A549 (cell line): ENCODE results near the gene GGPS1. TPM values are rescaled to one million over a fixed set of nuclear protein-coding genes. Genes with fewer than 3 reads are reported as not detected.
"Not testable (repeated sequence)": the region's sequence is repeated elsewhere in the genome, so short reads cannot be mapped to it uniquely, and the experiment has no call there.

ENCODE experiments used
- ATAC-seq, 2 experiments: fragments of 200-7000 bp in 1 of 2; fragments of >200 bp in 1 of 2; cut with Nextera tagmentation in 1 of 2; cut with Tn5 transposase in 1 of 2; 3 replicates each; pipeline versions ENCODE4 v1.8.0 to v1.9.1; 2018 to 2020; ENCODE audit warnings: mild to moderate bottlenecking in 1 of 2, moderate library complexity in 1 of 2
- CTCF ChIA-PET: fragments of 300-600 bp; sonication (Branson Sonifier 250); formaldehyde crosslinking; extraction: SDS; loops from one replicate; lab custom pipeline; 2021; ENCODE audit warnings: antibody characterized with exemption, inconsistent platforms; lab: Yijun Ruan, JAX
- POLR2A ChIA-PET: fragments of 350-600 bp; formaldehyde crosslinking; extraction: SDS; loops from one replicate; lab custom pipeline; 2021; ENCODE audit warnings: antibody characterized with exemption, inconsistent platforms; lab: Yijun Ruan, JAX
- DNase-seq, 2 experiments: peaks; one replicate each; pipeline versions ENCODE4 v3.0.0 to v3.0.0-alpha.2; 2011 to 2016; ENCODE audit warnings: low read depth in 1 of 2, low spot score in 1 of 2
- FAIRE-seq: peaks from 2 replicates; lab custom pipeline; 2011; peaks lifted over from hg19 to GRCh38; lab: Jason Lieb, UNC
- H3K27ac ChIP-seq, 2 experiments: fragments of >200 bp; sonication (Bioruptor Twin); formaldehyde crosslinking; 3 replicates each; pipeline ENCODE4 v1.5.1; 2016 to 2017
- H3K4me1 ChIP-seq: fragments of >200 bp; sonication (Bioruptor Twin); formaldehyde crosslinking; 3 replicates; pipeline ENCODE4 v1.6.1; 2016
- H3K4me2 ChIP-seq: fragments of >200 bp; sonication (Bioruptor Twin); formaldehyde crosslinking; 3 replicates; pipeline ENCODE4 v1.6.1; 2016
- H3K4me3 ChIP-seq: fragments of >200 bp; sonication (Bioruptor Twin); formaldehyde crosslinking; 3 replicates; pipeline ENCODE4 v1.5.1; 2016
- H3K9me3 ChIP-seq: fragments of >200 bp; sonication (Bioruptor Twin); formaldehyde crosslinking; 3 replicates; pipeline ENCODE4 v1.6.1; 2016
- BHLHE40 ChIP-seq: IDR thresholded peaks from 2 replicates; pipeline ENCODE4 v1.6.1; 2012; ENCODE audit warnings: low read depth, low read length, inconsistent platforms
- EHMT2 ChIP-seq: fragments of 200-600 bp; sonication (generic); IDR thresholded peaks from 2 replicates; pipeline ENCODE4 v1.6.1; 2016; ENCODE audit warnings: antibody characterized with exemption, low read depth, mild to moderate bottlenecking, moderate library complexity
- ESRRA ChIP-seq: fragments of 150-350 bp; IDR thresholded peaks from 2 replicates; pipeline ENCODE4 v1.6.1; 2014; ENCODE audit warnings: mild to moderate bottlenecking, low read length, borderline replicate concordance
- FOXS1 ChIP-seq: fragments of 250-450 bp; sonication (Bioruptor Pico); IDR thresholded peaks from 2 replicates; pipeline ENCODE4 v1.5.0; 2020; ENCODE audit warnings: mild to moderate bottlenecking, moderate library complexity
- HDAC2 ChIP-seq: fragments of 200-600 bp; sonication (generic); IDR thresholded peaks from 2 replicates; pipeline ENCODE4 v1.6.1; 2016
- HOXB13 ChIP-seq: fragments of 250-450 bp; sonication (Bioruptor Pico); IDR thresholded peaks from 2 replicates; pipeline ENCODE4 v1.5.0; 2020; ENCODE audit warnings: low read depth, mild to moderate bottlenecking, moderate library complexity
- JUN ChIP-seq, 2 experiments: fragments of >200 bp; sonication (Bioruptor Twin); formaldehyde crosslinking; IDR thresholded peaks; 2 replicates in 1 of 2; 3 replicates in 1 of 2; pipeline ENCODE4 v1.6.1; 2016 to 2017
- JUNB ChIP-seq: fragments of >200 bp; sonication (Bioruptor Twin); formaldehyde crosslinking; IDR thresholded peaks from 2 replicates; pipeline ENCODE4 v1.6.1; 2016
- NFE2L2 ChIP-seq: fragments of 150-350 bp; conservative IDR thresholded peaks from 2 replicates; pipeline ENCODE4 v1.6.1; 2014; ENCODE audit warnings: low read length
- NPAS2 ChIP-seq: fragments of 250-450 bp; sonication (Bioruptor Pico); IDR thresholded peaks from 2 replicates; pipeline ENCODE4 v1.8.0; 2022; ENCODE audit warnings: mild to moderate bottlenecking, moderate library complexity, borderline replicate concordance
- POLR2A ChIP-seq: IDR thresholded peaks from 2 replicates; pipeline ENCODE4 v1.6.1; 2012; ENCODE audit warnings: mild to moderate bottlenecking, low read length
- POLR2AphosphoS2 ChIP-seq: conservative IDR thresholded peaks from 2 replicates; pipeline ENCODE4 v1.6.1; 2012; ENCODE audit warnings: low read length, improper control_type of control experiment, inconsistent platforms
- SMC3 ChIP-seq: fragments of >200 bp; sonication (Bioruptor Twin); formaldehyde crosslinking; IDR thresholded peaks from 3 replicates; pipeline ENCODE4 v1.6.1; 2018; ENCODE audit warnings: inconsistent platforms
- SREBF2 ChIP-seq: fragments of 450-650 bp; IDR thresholded peaks from 2 replicates; pipeline ENCODE4 v1.6.1; 2014; ENCODE audit warnings: mild to moderate bottlenecking, moderate library complexity
- TFCP2L1 ChIP-seq: fragments of 250-450 bp; sonication (Bioruptor Pico); IDR thresholded peaks from 2 replicates; pipeline ENCODE4 v1.5.0; 2021; ENCODE audit warnings: mild to moderate bottlenecking
- ZC3H11A ChIP-seq: fragments of 450-650 bp; IDR thresholded peaks from 2 replicates; pipeline ENCODE4 v1.6.1; 2014; ENCODE audit warnings: antibody characterized with exemption, mild to moderate bottlenecking
- ZNF302 ChIP-seq: fragments of 250-450 bp; sonication (Bioruptor Pico); IDR thresholded peaks from 2 replicates; pipeline ENCODE4 v1.9.0; 2021; ENCODE audit warnings: inconsistent platforms, mild to moderate bottlenecking, moderate library complexity
- WGBS: methylation state at CpG from one replicate; pipeline ENCODE4 v1.1.6; 2017; ENCODE audit errors: missing lambda C conversion rate; 5-methylcytosine and 5-hydroxymethylcytosine counted together
- polyA plus RNA-seq, 4 experiments: library from polyadenylated mRNA; depleted of rRNA in 3 of 4; stranded (reverse); fragments of >200 nt; fragmentation: RNase III in 1 of 4; extraction: RNeasy Plus Mini Kit Qiagen cat#74134 plus additional on column Dnase treatment in 1 of 4; gene quantifications; 2 replicates in 3 of 4; 3 replicates in 1 of 4; pipeline ENCODE4 v1.2.3, GENCODE V29; 2011 to 2017
- TF ChIP-seq, protein P1 (sequence below): fragments of 150-350 bp; IDR thresholded peaks from 2 replicates; pipeline ENCODE4 v1.6.1; 2014; ENCODE audit warnings: low read depth, mild to moderate bottlenecking, low read length
- TF ChIP-seq, protein P2 (sequence below): IDR thresholded peaks from 2 replicates; pipeline ENCODE4 v1.6.1; 2012
- TF ChIP-seq, protein P3 (sequence below): fragments of 450-650 bp; IDR thresholded peaks from 2 replicates; pipeline ENCODE4 v1.6.1; 2014; ENCODE audit warnings: antibody characterized with exemption

The GGPS1 gene
- polyA plus RNA-seq, 2 of the 4 experiments (the other 2 are of a cell fraction) = 27.5 to 58.5 TPM

DNA sequence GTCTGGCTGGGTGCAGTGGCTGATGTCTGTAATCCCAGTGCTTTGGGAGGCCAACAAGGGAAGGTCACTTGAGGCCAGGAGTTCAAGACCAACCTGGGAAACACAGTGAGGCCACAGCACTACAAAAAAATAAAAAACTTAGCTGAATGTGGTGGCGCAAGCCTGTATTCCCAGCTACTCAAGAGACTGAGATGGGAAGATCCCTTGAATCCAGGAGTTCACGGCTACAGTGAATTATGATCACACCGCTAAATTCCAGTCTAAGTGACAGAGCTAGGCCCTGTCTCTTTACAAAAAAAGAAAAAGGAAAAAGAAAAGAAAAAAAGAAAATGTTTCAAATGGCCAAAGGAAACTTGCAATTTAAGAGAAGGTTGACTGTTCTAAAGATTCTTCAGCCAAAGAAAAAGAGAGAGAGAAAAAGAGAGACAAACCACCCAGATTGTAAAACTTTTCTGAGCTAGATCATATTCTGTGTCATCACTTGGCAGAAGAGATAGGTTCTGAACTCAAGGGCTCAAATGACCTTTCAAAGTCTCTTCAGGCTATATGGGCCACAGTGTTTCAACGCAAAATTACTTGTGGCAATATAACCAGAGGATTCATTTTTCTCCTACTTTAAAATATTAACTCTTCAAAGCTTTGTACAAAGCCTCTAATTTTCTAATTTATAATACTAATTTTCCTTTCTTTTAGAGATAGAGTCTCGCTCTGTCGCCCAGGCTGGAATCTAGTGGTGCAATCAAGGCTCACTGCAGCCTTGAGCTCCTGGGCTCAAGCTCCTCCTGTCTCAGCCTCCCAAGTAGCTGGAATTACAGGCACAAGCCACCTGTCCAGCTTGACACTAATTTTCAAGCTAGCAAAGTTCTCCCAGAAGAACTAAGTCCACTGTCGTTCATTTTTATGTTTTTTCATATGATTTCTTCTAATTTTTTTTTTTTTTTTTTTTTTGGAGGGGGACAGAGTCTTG lies 20.9 kb upstream of the GGPS1 start:
- POLR2A ChIA-PET = interaction anchor here (1.4 kb wide), 1 partner anchor 21 kb away, joined by 5 read pairs; the partner anchor contains the start of gene GGPS1
- FAIRE-seq = no peak

DNA sequence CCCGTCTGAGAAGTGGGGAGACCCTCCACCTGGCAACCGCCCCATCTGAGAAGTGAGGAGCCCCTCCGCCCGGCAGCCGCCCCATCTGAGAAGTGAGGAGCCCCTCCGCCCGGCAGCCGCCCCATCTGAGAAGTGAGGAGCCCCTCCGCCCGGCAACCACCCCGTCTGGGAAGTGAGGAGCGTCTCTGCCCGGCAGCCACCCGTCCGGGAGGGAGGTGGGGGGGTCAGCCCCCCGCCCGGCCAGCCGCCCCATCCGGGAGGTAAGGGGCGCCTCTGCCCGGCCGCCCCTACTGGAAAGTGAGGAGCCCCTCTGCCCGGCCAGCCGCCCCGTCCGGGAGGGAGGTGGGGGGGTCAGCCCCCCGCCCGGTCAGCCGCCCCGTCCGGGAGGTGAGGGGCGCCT lies 19.2 kb upstream of the GGPS1 start:
- WGBS = no CpG with 5 or more reads among the region's 32 CpGs
- H3K27ac ChIP-seq, FAIRE-seq, DNase-seq, H3K4me1 ChIP-seq, H3K4me2 ChIP-seq, POLR2A ChIA-PET, H3K9me3 ChIP-seq, H3K4me3 ChIP-seq, CTCF ChIA-PET, ATAC-seq: not testable (repeated sequence)

More for the DNA sequence above, 20.9 kb upstream of the GGPS1 start:
- Histone ChIP-seq H3K4me1 (no peaks in the 10 kb centered on the region), H3K9me3 (no peaks in the 10 kb centered on the region), H3K4me3 (no peak overlapping the region), H3K4me2 (no peak overlapping the region), H3K27ac (no peak overlapping the region)
- CTCF ChIA-PET = interaction anchor here (0.6 to 0.9 kb wide), 3 partner anchors 15 to 109 kb away, joined by 3 to 4 read pairs (median 3); no protein-coding TSS in a partner anchor
- no peak for TF ChIP-seq EHMT2
- TF ChIP-seq, protein P1, sequence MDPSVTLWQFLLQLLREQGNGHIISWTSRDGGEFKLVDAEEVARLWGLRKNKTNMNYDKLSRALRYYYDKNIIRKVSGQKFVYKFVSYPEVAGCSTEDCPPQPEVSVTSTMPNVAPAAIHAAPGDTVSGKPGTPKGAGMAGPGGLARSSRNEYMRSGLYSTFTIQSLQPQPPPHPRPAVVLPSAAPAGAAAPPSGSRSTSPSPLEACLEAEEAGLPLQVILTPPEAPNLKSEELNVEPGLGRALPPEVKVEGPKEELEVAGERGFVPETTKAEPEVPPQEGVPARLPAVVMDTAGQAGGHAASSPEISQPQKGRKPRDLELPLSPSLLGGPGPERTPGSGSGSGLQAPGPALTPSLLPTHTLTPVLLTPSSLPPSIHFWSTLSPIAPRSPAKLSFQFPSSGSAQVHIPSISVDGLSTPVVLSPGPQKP = no peak
- TF ChIP-seq, protein P2, sequence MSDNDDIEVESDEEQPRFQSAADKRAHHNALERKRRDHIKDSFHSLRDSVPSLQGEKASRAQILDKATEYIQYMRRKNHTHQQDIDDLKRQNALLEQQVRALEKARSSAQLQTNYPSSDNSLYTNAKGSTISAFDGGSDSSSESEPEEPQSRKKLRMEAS = no peak
- TF ChIP-seq HDAC2 = no peak
- no peak for TF ChIP-seq JUNB
- TF ChIP-seq, protein P3, sequence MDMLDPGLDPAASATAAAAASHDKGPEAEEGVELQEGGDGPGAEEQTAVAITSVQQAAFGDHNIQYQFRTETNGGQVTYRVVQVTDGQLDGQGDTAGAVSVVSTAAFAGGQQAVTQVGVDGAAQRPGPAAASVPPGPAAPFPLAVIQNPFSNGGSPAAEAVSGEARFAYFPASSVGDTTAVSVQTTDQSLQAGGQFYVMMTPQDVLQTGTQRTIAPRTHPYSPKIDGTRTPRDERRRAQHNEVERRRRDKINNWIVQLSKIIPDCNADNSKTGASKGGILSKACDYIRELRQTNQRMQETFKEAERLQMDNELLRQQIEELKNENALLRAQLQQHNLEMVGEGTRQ = no peak
- TF ChIP-seq SREBF2 = no peak
- TF ChIP-seq SMC3 = no peak
- TF ChIP-seq ZC3H11A = no peak
- TF ChIP-seq ESRRA = no peak
- no peak for TF ChIP-seq ZNF302 (CRISPR knock-in tag)
- no peak for TF ChIP-seq HOXB13 (CRISPR knock-in tag)
- TF ChIP-seq NPAS2 (CRISPR knock-in tag) = no peak
- TF ChIP-seq FOXS1 = no peak
- no peak for TF ChIP-seq POLR2A
- no peak for TF ChIP-seq POLR2AphosphoS2
- no peak for TF ChIP-seq TFCP2L1 (CRISPR knock-in tag)
- no peak for TF ChIP-seq NFE2L2
- 94% methylated on average over 7 of the region's 7 CpGs for WGBS
- no peak for ATAC-seq
- no peak for DNase-seq

DNA sequence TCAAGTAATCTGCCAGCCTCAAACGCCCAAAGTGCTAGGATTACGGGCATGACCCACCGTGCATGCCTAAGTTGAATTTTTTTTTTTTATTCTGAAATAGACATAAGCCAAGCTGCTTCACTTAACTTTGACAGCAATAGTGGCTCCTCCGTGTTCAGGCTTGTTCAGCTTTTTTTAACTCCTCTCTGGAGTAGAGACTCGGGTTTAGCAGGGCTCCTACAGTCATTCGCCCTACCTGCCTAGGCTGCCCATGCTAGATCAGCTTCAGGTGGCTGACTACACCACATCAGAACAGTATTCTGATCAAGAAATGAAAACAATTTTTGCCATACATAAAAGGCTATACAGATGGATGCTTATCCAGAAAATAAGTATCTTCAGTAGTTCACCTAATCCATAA lies 15.1 kb upstream of the GGPS1 start:
- CTCF ChIA-PET = interaction anchor here (0.6 to 2.4 kb wide), 4 partner anchors 11 to 112 kb away, joined by 3 to 8 read pairs (median 4); no protein-coding TSS in a partner anchor
- ATAC-seq (peak in 1 of 2 experiments; percentile 32; a peak in 1 of 6 replicates), DNase-seq (no peak), FAIRE-seq (no peak)
- WGBS = 87% methylated on average over 6 of the region's 6 CpGs
- POLR2A ChIA-PET = no interaction called here
- H3K4me1 ChIP-seq = peaks cover 9% of the 10 kb centered on the region; the same call in 2 of the 3 replicates
- H3K27ac ChIP-seq = no peak overlapping the region
- TF ChIP-seq BHLHE40 = no peak
- no peak for TF ChIP-seq EHMT2
- TF ChIP-seq JUN (IDR thresholded peaks at IDR 0.05) = no peak
- TF ChIP-seq, all 56 proteins: peak for 0
- Histone ChIP-seq H3K4me3 (no peak overlapping the region), H3K9me3 (no peaks in the 10 kb centered on the region), H3K4me2 (no peak overlapping the region)
